Measurements from ENCODE around the gene STARD13.

GRCh38 chr13:33180122-33180804 is 105.3 kb downstream of the STARD13 start:
- TF ChIP-seq CTCF (conservative IDR thresholded peaks at IDR 0.05; ENCODE audit: low read depth, low read length) (no peak), EZH2phosphoT487 (IDR thresholded peaks at IDR 0.05; ENCODE audit: borderline replicate concordance, low read length) (no peak)
